GM12873 (cell line): ENCODE results near the gene UTP3.

ENCODE experiments used
- TF ChIP-seq, protein P1 (sequence below): IDR thresholded peaks from 2 replicates; pipeline ENCODE4 v1.5.1; 2012; ENCODE audit warnings: low read depth, mild to moderate bottlenecking, moderate library complexity, low read length, control low read depth; ENCODE audit not compliant: insufficient read depth; ENCODE audit errors: missing control alignments

UTP3 gene

DNA sequence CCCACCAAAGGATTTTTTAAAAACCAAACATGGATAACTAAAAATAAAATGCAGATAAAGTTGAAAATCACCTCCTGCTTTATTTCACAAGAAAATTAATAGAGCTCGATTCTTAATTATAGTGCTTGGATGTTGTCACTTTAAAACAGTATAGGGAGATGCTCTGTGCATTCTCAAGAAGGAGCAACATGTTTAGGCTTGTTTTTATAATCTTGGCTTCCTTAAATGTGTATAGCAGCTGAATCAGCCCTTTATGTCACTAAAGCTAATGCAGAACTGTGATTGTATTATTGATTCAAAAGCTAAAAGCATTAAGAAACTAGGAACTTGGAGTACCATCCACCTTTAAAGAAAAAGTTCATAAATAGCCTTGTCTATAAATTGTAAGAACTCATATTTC lies 12.9 kb downstream of the UTP3 start:
- TF ChIP-seq, protein P1, sequence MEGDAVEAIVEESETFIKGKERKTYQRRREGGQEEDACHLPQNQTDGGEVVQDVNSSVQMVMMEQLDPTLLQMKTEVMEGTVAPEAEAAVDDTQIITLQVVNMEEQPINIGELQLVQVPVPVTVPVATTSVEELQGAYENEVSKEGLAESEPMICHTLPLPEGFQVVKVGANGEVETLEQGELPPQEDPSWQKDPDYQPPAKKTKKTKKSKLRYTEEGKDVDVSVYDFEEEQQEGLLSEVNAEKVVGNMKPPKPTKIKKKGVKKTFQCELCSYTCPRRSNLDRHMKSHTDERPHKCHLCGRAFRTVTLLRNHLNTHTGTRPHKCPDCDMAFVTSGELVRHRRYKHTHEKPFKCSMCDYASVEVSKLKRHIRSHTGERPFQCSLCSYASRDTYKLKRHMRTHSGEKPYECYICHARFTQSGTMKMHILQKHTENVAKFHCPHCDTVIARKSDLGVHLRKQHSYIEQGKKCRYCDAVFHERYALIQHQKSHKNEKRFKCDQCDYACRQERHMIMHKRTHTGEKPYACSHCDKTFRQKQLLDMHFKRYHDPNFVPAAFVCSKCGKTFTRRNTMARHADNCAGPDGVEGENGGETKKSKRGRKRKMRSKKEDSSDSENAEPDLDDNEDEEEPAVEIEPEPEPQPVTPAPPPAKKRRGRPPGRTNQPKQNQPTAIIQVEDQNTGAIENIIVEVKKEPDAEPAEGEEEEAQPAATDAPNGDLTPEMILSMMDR: no peak

DNA sequence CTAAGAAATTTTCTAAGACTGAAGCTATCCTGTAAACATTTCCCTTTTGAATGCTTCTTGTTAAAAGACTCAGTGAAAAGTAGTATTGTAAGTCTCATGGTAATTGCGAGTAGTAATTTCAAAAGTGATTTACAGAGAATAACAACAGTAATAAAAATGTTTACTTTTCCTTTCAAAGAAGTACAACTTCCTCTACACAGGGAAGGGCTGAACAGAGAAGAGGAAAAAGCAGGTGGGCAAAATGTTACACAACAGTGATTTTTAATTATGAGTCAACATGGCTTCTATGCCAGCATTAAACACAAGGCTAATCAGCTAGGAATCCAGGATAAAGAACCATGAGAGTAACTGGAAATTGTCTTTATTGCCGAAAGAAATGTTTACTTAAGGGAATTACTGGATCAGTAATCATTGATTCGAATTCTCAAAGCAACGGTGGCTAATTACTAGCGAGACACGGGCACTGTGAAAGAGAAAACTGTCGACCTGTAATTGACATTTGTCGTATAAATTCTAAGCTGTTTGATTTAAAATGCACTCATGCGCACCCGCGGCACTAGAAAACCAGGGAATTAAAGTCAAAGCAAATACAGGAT lies 15.4 kb downstream of the UTP3 start:
- TF ChIP-seq, protein P1: no peak

DNA sequence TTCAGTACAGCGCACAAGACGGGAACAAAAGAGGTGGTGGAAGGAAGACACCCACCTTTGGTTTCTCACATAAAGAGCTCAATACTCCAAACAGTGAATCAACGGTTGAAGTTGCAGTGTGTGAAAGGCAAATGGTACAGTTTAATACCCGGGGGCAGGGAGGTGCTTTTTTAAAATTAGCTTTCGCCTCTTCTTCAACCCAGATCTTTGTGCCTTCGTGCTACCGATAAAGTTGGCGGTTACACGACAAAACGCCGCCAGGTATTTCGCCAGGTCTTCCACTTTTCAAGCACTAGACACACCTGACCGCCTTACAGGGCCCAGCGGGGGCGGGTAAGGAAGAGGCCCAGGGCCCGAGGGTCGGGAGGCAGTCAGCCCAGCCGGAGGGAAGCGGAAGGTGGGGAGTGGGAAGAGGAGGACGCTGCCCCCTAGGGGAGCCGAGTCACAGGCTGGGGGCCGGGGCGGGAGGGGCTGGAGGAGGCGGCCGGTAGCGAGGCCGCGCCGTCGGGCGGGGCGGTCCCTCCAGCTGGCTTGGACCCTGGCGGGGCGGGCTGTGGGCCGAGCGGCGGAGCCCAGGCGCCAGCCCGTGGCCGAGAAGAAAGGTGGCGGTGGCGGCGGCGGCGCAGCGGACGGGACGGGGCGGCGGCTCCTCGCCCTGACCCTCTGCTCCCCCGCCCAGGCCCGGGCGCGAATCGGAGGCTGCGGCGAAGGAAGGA lies 16.0 kb downstream of the UTP3 start:
- TF ChIP-seq, protein P1: peak; percentile 43

DNA sequence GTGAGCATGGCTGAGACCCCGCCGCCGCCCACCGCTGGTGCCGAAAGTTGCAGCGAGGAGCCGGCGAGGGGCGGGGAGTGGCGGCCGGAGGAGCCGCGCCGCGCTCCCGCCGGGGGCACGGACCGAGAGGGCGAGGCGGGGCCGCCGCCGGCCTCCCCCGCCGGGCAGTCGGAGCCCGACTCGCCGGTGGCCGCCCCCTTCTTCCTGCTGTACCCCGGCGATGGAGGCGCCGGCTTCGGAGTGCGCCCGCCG lies 16.5 kb downstream of the UTP3 start:
- TF ChIP-seq, protein P1: no peak

DNA sequence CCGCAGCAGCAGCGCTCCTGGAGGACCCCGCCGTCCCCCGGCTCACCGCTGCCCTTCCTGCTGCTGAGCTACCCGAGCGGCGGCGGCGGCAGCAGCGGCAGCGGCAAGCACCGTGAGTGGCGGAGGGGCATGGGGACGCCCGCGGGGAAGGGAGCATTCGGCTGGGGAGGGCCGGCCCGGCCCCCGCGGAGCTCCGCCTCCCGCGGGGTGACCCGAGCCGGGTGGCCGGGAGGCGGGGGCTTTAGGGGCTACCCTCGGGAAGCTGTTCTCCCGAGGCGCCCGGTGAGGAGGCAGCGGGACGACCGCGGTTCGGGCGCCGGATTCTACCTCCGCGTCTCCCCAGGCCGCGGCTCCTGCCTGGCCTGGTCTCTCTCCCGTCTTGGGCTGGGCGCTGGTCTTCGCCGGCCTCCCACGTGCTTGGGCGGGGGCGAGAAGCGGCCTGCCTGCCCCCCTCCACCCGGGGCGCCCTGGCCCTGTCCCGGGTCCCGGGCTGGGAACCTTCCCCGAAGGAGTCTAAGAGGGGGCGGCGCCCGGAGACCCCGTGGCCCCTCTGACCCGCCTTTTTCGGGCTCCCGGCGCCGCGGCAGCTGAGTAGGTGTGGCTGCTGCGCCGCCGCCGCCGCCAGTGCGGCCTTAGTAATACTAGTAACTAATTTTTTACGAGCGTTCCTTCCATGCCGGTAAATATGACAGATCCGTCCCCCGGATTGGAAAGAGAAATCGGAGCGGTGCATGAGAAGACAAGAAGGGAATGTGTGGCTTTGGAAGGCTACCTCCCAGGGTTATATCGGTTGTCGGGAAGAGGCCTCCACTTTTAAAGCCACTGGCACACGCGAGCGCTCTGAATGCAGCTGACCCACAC lies 17.1 kb downstream of the UTP3 start:
- TF ChIP-seq, protein P1: no peak

DNA sequence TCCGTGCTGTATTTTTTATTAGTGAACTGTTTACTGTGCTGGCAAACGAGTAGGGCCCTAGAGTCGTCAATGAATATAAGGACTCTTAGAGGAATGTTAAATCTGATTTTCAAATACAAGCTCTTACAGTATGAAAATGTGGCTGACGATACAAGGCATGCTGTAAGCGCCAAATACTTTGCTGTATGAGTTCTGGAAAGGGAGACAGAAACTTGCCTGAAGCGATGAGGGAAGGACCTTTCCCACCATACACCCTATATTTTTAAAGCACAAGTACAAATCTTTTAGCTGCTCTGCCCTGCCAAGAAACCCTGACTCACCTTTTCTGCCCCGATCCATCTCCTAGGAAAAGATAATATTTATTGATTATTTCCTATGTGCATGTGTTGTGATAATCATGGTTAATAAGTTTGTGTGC lies 17.7 kb downstream of the UTP3 start:
- TF ChIP-seq, protein P1: no peak

DNA sequence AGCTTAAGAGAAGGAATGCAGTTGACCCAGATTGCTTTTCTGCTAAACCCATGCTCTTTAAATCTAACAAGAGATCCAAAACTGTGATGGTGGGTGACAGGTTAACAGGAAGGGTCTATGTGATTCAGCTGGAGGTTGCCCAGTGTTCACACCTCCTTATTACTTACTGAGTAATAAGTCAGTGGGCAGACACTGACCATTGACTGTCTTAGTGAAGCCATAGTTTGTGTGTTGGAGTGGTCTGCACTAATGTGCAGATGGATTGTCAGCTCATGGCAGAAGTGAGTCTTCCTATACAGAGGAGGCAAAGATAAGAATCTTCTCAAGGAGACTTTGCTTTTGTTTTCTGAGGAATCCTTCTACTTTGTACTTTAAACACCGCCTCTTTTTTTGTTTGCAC lies 18.2 kb downstream of the UTP3 start:
- TF ChIP-seq, protein P1: no peak
